GM23338 (cell line): ENCODE results near the gene FANCC. TPM values are rescaled to one million over a fixed set of nuclear protein-coding genes. Genes with fewer than 3 reads are reported as not detected.

Experiments
- ATAC-seq: fragments of 200-7000 bp; cut with Tn5 transposase; 3 replicates; pipeline ENCODE4 v1.9.1; 2020
- DNase-seq: peaks from one replicate; pipeline ENCODE4 v3.0.0-alpha.2; 2015; ENCODE audit warnings: low spot score
- H2AFZ ChIP-seq: fragments of 200-600 bp; sonication (generic); 2 replicates; pipeline ENCODE4 v1.8.0; 2016; ENCODE audit warnings: antibody characterized with exemption, mild to moderate bottlenecking, moderate library complexity
- H3F3A ChIP-seq: fragments of 200-600 bp; sonication (generic); replicated peaks from 2 replicates; pipeline ENCODE4 v1.8.0; 2017; ENCODE audit warnings: antibody characterized with exemption, mixed run types, low read depth
- H3K27ac ChIP-seq: fragments of 200-600 bp; sonication (generic); 2 replicates; pipeline ENCODE4 v1.6.1; 2016; ENCODE audit warnings: low read depth
- H3K27me3 ChIP-seq: fragments of 200-600 bp; sonication (generic); 2 replicates; pipeline ENCODE4 v1.8.0; 2016; ENCODE audit warnings: mild to moderate bottlenecking, mixed run types, moderate library complexity; ENCODE audit not compliant: insufficient read depth
- H3K36me3 ChIP-seq: fragments of 200-600 bp; sonication (generic); 2 replicates; pipeline ENCODE4 v1.8.0; 2016; ENCODE audit warnings: mild to moderate bottlenecking; ENCODE audit not compliant: insufficient read depth
- H3K4me1 ChIP-seq: fragments of 200-600 bp; sonication (generic); 2 replicates; pipeline ENCODE4 v1.8.0; 2016; ENCODE audit warnings: mild to moderate bottlenecking, moderate library complexity; ENCODE audit not compliant: insufficient read depth
- H3K4me2 ChIP-seq: fragments of 200-600 bp; sonication (generic); 2 replicates; pipeline ENCODE4 v1.7.1; 2017; ENCODE audit warnings: mixed run types
- H3K4me3 ChIP-seq: fragments of 200-600 bp; sonication (generic); 2 replicates; pipeline ENCODE4 v1.6.1; 2016; ENCODE audit warnings: mixed run types
- H3K79me2 ChIP-seq: fragments of 200-600 bp; sonication (generic); replicated peaks from 2 replicates; pipeline ENCODE4 v1.8.0; 2017; ENCODE audit warnings: mild to moderate bottlenecking; ENCODE audit not compliant: insufficient read depth
- H3K9me2 ChIP-seq: fragments of 200-600 bp; sonication (generic); 2 replicates; pipeline ENCODE4 v1.8.0; 2017; ENCODE audit not compliant: insufficient read depth
- H4K20me1 ChIP-seq: fragments of 200-600 bp; sonication (generic); replicated peaks from 2 replicates; pipeline ENCODE4 v1.8.0; 2017; ENCODE audit warnings: mild to moderate bottlenecking; ENCODE audit not compliant: insufficient read depth
- H3K27ac Mint-ChIP-seq: 2 replicates; pipeline ENCODE4 v1.8.0; 2020; ENCODE audit warnings: inconsistent platforms, mild to moderate bottlenecking, moderate library complexity, mixed read lengths
- H3K27me3 Mint-ChIP-seq: 3 replicates; pipeline ENCODE4 v1.8.0; 2022; ENCODE audit warnings: low read depth, mild to moderate bottlenecking, moderate library complexity, mixed read lengths, inconsistent platforms; ENCODE audit not compliant: insufficient read depth, poor library complexity
- H3K36me3 Mint-ChIP-seq: 3 replicates; pipeline ENCODE4 v1.8.0; 2021; ENCODE audit warnings: low read depth, mild to moderate bottlenecking, inconsistent platforms, moderate library complexity, mixed read lengths
- H3K4me1 Mint-ChIP-seq: 3 replicates; pipeline ENCODE4 v1.8.0; 2020; ENCODE audit warnings: mild to moderate bottlenecking, inconsistent platforms, mixed read lengths
- H3K4me3 Mint-ChIP-seq: 3 replicates; pipeline ENCODE4 v1.8.0; 2021; ENCODE audit warnings: moderate library complexity, mild to moderate bottlenecking, inconsistent platforms, mixed read lengths
- H3K9me3 Mint-ChIP-seq: 3 replicates; pipeline ENCODE4 v1.8.0; 2020; ENCODE audit warnings: moderate library complexity, mild to moderate bottlenecking, inconsistent platforms, mixed read lengths
- CTCF ChIP-seq, 2 experiments: fragments of 200-600 bp in 1 of 2; sonication (generic) in 1 of 2; conservative IDR thresholded peaks; 2 replicates each; pipeline versions ENCODE4 v1.5.1 to v1.6.1; 2016 to 2017; ENCODE audit warnings: antibody characterized with exemption in 2 of 2, low read depth in 2 of 2, mild to moderate bottlenecking in 2 of 2, moderate library complexity in 1 of 2
- ETS1 ChIP-seq: IDR thresholded peaks from 2 replicates; pipeline ENCODE4 v1.6.1; 2016; ENCODE audit warnings: antibody characterized with exemption
- EZH2 ChIP-seq: fragments of 200-600 bp; sonication (generic); IDR thresholded peaks from one replicate; pipeline ENCODE4 v1.8.0; 2017; ENCODE audit warnings: antibody characterized with exemption, mild to moderate bottlenecking, low read depth; ENCODE audit not compliant: unreplicated experiment
- JUNB ChIP-seq: IDR thresholded peaks from one replicate; pipeline ENCODE4 v1.6.1; 2016; ENCODE audit warnings: antibody characterized with exemption; ENCODE audit not compliant: unreplicated experiment
- NANOG ChIP-seq: IDR thresholded peaks from 2 replicates; pipeline ENCODE4 v1.6.1; 2016; ENCODE audit warnings: antibody characterized with exemption, borderline replicate concordance
- POLR2AphosphoS5 ChIP-seq: IDR thresholded peaks from 2 replicates; pipeline ENCODE4 v1.6.1; 2016; ENCODE audit warnings: antibody characterized with exemption, low read depth
- REST ChIP-seq: IDR thresholded peaks from one replicate; pipeline ENCODE4 v1.6.1; 2018; ENCODE audit warnings: antibody characterized with exemption; ENCODE audit not compliant: unreplicated experiment
- STAT1 ChIP-seq: IDR thresholded peaks from one replicate; pipeline ENCODE4 v1.6.1; 2016; ENCODE audit warnings: antibody characterized with exemption; ENCODE audit not compliant: unreplicated experiment
- ZNF114 ChIP-seq: fragments of 250-450 bp; sonication (Bioruptor Pico); IDR thresholded peaks from 2 replicates; pipeline ENCODE4 v1.5.0; 2020; ENCODE audit warnings: mild to moderate bottlenecking, moderate library complexity
- ZNF331 ChIP-seq: fragments of 250-450 bp; sonication (Bioruptor Pico); IDR thresholded peaks from 2 replicates; pipeline ENCODE4 v1.5.0; 2020; ENCODE audit warnings: low read depth, mild to moderate bottlenecking, moderate library complexity
- polyA plus RNA-seq: library from polyadenylated mRNA; unstranded; fragments of >200 nt; fragmentation: Nextera tagmentation; extraction: Ambion mirVana; gene quantifications from 2 replicates; pipeline ENCODE4 v1.2.1, GENCODE V29; 2016
- total RNA-seq: library from RNA; depleted of rRNA; stranded (reverse); fragments of >200 nt; shearing (Covaris generic); gene quantifications from 2 replicates; pipeline ENCODE4 v1.2.3, GENCODE V29; 2014

Gene FANCC
- total and polyA plus RNA-seq, 2 experiments from 2014 or later: 7.8 to 18.1 TPM

GRCh38 chr9:95125652-95126051 lies 191.9 kb downstream of the FANCC start:
- Histone ChIP-seq H3K4me3 (no peak overlapping the region), H3K27ac (no peak overlapping the region), H3K9me2 (no peaks in the 10 kb centered on the region), H3K36me3 (no peaks in the 10 kb centered on the region), H3K27me3 (no peaks in the 10 kb centered on the region), H3K79me2 (no peaks in the 10 kb centered on the region), H3K4me2 (no peak overlapping the region), H2AFZ (no peak overlapping the region), H3F3A (no peaks in the 10 kb centered on the region), H3K4me1 (peaks cover 41% of the 10 kb centered on the region), H4K20me1 (no peaks in the 10 kb centered on the region)
- DNase-seq (no peak), ATAC-seq (no peak)
- Mint-ChIP-seq H3K9me3 (no peaks in the 10 kb centered on the region), H3K27ac (no peak overlapping the region), H3K36me3 (no peaks in the 10 kb centered on the region), H3K27me3 (peaks cover 6% of the 10 kb centered on the region), H3K4me3 (no peak overlapping the region), H3K4me1 (peaks cover 67% of the 10 kb centered on the region)
- TF ChIP-seq JUNB: no peak
- no peak for TF ChIP-seq STAT1
- no peak for TF ChIP-seq REST
- no peak for TF ChIP-seq ZNF114 (CRISPR knock-in tag)
- TF ChIP-seq POLR2AphosphoS5: no peak
- TF ChIP-seq NANOG: no peak
- TF ChIP-seq ETS1: no peak
- no peak for TF ChIP-seq ZNF331 (CRISPR knock-in tag)
- TF ChIP-seq EZH2: no peak

DNA sequence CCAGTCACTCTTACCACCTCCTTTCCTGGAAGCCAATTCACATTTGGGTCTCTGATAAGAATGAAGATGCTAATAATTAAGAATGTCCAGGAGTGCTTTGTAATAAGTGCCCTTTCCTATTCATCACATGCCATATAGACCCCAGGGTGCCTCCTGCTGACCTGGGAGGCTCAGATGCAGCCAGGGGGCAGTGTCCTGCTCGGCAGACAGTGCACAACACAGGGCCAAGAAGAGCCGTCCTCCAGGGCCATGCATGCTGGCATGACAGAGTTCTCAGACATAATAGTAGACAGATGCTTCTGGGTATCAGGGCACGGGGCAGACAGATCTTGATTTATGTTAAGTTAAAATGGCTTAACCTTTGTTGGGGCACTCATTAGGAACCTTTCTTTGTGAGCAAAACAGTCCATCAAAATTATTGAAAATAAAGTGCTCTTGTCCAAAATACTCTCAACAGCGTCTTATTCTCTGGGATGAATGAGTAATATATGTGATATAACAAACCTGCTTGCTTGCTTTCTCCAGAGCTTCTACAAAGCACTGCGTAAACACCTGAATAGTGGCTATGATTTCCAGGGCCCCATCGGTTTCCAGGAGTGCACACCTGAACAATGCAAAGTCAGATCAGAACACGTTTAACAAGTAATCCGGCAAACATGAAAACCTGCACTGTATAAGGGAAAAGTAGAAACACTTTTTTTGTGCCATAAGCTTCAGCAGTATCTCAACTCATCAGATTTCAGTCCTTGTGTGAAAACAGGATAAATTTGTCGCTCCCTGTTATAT lies 192.7 kb downstream of the FANCC start:
- peak; percentile 57 for DNase-seq
- peak; percentile 71 to 78 for TF ChIP-seq CTCF (conservative IDR thresholded peaks at IDR 0.05; ENCODE audit: low read depth in 2 of 2)

More for the DNA sequence above, 192.7 kb downstream of the FANCC start:
- H3K79me2 ChIP-seq: no peaks in the 10 kb centered on the region
- Mint-ChIP-seq H3K27ac (no peak overlapping the region), H3K4me1 (peaks cover 58% of the 10 kb centered on the region), H3K4me3 (no peak overlapping the region), H3K36me3 (no peaks in the 10 kb centered on the region), H3K27me3 (peaks cover 6% of the 10 kb centered on the region), H3K9me3 (no peaks in the 10 kb centered on the region)
- H3K27me3 ChIP-seq: no peaks in the 10 kb centered on the region
- H3K4me1 ChIP-seq: peaks cover 33% of the 10 kb centered on the region
- H2AFZ ChIP-seq: no peak overlapping the region
- no peak overlapping the region for H3K4me2 ChIP-seq
- H3F3A ChIP-seq: no peaks in the 10 kb centered on the region
- no peaks in the 10 kb centered on the region for H3K36me3 ChIP-seq
- H3K9me2 ChIP-seq: no peaks in the 10 kb centered on the region
- no peak overlapping the region for H3K27ac ChIP-seq
- no peak overlapping the region for H3K4me3 ChIP-seq
- peak; percentile 45 for ATAC-seq
- no peaks in the 10 kb centered on the region for H4K20me1 ChIP-seq
